GM21529 (cell line): ENCODE results near the gene PAK5.

Experiments
- ATAC-seq: cut with Tn5 transposase; IDR thresholded peaks from one replicate; pipeline ENCODE4 v1.9.1; 2021; ENCODE audit not compliant: unreplicated experiment

PAK5 gene

DNA sequence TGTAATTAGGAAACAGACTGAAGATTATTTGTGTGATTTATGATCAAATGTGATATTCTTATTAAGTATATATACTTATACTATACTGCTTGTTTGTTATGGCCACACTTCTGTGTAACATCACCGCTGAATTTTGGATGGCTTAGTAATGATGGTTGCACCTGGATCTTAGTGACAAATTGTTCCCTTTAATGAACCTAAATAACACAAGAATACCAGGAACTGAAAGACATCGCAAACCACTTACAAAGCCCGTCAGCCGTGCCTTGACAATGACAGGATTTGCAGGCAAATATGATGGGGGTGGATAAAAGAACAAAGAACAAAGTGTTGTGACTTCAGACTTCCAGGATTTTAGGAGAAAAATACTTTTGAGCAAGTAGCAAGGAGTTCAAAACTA, 257.4 kb downstream of the PAK5 start:
- no peak for ATAC-seq

DNA sequence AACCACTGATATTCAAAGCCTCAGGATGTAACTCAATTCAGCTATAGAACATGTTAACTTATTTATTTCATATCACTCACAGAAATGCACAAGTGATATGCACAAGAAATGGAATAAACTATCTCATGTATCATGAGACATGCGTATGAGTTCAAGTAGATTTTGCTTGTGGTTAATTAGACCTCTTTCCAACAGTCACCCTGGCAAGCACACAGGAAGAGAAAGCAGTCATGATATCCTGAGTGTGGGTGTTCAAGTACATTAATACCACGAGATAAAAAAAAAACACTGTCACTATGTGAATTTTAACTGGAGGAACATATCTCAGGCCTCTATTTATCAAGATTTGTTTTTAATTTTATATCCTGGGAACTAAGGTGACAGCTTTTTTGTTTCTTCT, 260.3 kb downstream of the PAK5 start:
- no peak for ATAC-seq

DNA sequence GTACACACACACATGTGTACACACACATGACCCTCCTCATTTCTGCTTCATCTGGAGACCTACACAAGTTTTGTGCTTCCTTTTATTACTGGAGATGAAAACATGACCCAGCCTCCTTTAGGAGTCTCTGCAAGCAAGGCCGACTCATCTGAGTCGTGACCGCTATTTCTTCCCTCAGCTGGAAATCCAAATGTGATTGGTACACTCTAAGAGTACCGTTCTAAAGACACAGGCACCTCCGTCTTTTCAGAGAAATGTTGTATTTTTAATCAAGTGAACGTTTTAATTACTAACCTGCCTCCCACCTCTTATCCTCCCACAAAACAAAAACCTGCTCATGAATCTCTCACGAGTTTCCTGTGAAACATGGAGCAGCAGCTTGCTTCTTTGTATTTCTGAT, 261.5 kb downstream of the PAK5 start:
- no peak for ATAC-seq

DNA sequence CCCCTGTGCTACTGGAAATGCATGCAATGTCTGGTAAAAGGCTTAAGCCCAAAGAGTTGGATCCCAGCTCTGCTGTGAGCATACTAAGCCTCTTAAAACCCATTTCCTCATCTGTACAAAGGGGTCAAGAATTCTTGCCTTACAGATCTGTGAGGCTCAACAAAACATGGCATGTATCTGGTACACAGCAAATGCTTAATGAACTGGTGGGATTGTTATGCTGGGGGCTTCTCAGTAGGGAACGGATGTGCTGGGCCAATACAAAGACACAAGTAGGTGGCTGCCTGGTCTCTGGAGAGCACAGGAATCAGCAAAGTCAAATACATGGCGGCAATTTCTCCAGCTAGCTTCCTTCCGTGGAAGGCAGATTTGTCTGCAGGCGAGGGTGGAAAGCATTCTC, 262.2 kb downstream of the PAK5 start:
- ATAC-seq: no peak

DNA sequence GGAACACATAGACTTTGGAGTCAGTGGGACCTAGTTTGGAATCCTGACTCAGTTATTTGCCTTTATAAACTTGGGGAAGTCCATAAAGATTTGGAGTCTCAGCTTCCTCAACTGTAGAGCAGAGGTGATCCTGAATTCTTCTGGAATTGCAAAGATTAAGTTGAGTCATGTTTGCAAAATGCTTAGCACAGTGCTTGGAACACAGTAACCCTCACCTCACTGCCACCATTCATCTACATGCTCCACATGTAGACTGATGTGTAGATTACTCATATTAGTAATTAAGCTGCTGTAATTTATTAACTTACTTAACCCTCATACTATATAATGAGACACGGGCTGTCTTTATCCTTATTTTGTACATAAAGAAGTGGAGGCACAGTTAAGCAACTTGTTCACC, 263.0 kb downstream of the PAK5 start:
- no peak for ATAC-seq

DNA sequence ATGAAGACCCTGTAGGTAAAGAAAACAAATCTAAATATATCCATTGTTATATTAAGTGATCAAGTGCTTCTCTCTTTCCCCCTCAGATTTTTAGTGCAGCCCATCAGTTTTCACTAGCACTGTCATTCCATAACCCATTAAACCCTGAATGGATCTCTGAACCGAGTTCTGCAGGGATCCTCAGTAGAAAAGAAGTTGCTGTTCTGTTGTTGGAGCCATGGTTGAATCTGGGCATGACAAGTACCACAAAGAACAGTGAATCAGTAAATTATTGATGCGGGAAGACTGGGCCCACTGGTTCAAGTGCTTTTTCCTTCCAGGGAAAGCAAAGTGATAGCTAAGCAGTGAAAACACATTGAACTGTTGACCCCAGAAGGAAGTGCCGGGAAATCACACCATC, 264.1 kb downstream of the PAK5 start:
- no peak for ATAC-seq

DNA sequence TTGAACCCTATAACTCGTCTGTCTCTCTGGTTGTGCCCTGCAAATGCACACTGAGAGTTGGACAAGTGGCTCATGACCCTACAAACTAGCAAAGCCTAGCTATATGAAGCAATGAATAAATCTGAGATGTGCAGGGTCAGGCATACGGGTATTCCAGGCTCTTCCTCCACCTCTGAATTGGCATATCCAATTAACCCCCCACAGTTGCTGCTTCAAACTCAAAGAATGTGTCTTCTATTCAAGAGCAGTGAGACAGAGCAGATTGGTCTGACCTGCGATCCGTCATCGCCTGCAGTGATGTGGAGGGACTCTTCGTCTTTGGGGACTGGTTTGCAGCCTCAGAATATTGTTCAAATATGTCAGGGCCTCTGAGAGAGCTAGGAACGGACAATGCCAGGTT, 264.7 kb downstream of the PAK5 start:
- no peak for ATAC-seq

DNA sequence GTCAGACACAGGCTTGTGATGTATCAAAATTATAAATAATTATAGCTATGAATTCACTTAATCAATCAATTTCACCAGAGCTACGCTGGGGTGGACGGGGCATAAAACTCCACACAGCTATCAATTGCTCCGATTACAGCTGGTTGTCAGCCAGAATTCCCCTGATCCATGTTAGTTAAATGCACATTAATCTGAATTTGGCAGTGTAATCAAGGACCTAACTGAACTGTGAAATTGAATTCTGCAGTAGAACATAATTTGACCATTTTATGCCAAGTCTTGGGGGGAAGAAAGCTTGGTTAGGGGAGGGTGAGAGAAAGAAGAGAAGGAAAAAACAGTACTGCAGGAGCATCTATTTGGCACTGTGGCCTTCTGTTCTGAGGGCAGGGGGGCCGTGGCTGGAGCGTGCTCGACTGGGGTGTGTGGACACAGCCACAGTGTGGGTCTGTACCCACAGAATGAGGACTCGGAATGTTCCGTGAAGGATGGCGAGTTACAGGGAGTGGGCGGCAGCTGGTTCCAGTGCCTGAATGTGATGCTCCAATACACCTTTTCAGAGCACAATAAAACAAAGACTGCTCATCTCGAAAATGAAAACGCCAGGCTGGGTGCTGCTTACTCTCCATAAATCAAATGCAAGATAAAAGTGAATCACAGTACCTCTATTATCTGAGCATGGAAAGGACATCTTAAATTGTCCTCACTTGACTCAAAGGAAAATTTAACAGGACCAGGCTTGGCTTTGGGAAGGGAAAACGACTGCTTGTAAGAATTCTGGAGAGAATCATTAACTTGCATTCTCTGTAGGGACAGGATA, 265.3 kb downstream of the PAK5 start:
- ATAC-seq: no peak

DNA sequence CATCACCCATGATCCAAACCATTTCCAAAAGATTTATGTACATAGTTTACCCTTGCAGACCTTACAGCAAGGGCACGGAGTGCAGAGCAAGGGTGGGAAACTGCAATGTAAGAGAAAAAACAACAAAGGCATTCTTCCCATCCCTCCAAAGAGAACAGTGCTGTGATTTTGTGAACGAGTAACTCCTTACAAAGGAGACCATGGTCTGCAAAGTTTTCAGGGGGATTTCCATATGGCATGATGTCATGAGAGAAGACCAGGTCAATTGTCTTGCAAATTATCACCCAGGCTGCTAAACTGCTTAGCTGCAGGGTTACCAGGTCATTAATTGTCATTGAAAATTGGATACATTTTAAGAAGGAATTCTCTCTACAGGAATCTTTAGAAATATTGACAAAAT, 266.2 kb downstream of the PAK5 start:
- no peak for ATAC-seq

DNA sequence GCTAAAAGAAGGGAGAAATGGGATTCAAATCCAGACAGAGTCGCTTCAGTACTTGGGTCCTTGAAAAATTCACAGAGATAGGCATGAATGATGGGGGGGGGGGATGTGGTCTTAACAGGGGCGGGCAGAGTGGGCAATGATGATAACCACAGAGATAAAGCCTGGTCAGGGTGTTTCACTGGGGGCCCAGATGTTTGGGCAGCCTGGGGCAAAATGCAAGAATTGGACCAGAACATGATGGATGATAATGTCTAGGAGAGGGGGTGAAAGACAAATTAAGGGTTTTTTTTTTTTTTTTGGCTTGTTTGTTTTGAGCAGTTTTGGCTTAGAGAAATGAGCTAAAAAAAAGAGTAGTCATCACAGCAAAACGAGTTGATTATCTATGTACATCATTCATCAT, 267.1 kb downstream of the PAK5 start:
- ATAC-seq: no peak

DNA sequence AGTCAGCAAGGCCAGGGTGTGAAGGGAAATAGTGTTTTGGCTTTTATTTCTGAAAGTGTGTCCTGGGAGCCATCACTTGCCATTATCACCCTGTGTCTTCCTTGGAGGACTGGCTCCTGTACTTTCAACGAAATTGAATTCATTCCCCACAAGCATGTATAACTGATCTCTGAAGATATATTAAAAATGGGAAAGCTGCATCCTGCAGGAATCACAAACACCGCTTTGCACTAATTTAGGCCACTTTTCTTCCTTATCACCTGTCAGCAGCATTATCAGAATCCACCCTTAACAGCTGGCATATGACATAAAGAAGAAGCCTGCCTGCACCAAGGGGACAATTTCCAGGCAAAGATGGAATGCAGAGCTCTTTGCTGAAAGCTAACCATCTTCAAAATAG, 268.3 kb downstream of the PAK5 start:
- ATAC-seq: no peak

DNA sequence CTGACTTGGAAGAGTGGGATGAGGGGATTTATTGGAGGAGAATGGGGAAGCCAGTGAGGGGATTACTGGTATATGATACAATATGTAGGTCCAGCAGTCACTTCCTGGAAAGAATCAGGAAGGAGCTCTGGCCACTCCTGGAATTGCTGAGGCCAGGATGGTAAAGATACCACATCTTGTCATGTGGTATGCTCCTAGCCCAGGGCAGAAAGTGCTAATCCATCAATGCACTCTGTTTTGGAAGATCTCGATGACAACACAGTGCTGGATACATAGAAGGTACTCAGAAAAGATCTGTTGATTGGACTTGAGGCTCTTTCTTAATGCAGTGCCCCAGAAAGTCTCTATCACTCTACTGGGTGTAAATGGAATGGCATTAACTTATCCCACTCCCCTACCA, 271.9 kb downstream of the PAK5 start:
- ATAC-seq: no peak

DNA sequence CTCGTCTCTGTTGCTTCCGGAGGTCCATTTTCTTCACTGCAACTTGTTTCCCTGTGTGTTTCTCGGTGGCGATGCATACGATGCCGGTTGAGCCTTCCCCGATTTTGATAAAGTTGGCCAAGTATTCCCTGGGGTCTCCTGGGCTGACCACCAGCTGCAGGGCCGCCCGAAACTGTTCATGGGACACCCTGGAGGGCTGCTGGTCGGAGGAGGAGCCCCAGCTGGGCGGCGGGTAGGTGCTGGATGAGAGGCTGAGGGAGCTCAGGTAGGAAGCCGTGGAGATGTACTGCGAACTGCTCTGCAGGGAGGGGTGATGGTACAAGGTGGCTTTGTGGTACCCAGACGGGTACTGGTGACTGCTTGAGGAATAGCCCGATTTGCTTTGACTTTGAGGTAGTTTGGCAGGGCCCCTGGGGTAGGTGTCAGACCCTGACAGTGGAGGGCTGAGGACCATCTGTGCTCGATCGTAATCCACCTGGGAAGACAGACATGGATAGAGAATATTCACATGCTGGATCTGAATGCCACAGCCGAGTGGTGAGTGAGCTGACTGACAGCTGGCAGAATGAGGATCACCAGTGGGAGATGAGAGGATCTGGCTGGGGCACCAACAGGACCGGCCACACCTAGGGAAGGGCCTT, 272.8 kb downstream of the PAK5 start:
- ATAC-seq: no peak

DNA sequence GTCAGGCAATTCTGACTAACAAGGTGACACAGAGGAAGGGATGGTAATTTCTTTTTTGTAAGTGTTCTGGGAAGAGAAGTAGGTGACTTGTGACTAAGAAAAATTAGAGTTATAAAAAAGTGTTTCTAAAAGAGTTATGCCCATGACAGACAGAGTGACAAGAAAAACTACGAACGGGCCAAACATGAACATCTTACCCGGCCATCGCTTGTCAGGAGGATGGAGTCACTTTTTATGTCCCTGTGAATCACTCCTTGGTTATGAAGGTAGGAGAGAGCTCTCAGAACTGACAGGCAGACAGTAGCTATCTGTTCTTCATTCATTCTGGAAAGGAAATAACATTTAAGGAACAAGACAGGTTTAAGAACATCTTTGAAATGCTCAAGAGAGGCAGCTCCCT, 281.5 kb downstream of the PAK5 start:
- no peak for ATAC-seq

DNA sequence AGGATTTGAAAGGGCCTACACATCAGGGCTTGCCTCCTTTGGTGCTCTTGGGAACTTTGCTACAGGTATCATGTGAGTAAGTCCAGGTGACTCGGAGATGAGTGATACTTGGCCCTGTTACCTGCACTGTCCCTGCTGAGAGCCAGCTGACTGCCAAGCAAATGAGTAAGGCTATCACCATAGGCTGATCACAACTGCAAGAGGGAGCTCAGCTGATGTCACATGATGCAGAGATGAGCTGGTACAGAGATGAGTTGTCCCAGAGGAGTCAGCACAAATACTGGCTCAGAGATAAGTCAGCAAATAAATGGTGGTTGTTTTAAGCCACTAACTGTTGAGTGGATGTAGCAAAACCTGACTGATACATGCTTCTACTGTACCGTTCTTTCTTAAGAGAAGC, 283.1 kb downstream of the PAK5 start:
- ATAC-seq: no peak

DNA sequence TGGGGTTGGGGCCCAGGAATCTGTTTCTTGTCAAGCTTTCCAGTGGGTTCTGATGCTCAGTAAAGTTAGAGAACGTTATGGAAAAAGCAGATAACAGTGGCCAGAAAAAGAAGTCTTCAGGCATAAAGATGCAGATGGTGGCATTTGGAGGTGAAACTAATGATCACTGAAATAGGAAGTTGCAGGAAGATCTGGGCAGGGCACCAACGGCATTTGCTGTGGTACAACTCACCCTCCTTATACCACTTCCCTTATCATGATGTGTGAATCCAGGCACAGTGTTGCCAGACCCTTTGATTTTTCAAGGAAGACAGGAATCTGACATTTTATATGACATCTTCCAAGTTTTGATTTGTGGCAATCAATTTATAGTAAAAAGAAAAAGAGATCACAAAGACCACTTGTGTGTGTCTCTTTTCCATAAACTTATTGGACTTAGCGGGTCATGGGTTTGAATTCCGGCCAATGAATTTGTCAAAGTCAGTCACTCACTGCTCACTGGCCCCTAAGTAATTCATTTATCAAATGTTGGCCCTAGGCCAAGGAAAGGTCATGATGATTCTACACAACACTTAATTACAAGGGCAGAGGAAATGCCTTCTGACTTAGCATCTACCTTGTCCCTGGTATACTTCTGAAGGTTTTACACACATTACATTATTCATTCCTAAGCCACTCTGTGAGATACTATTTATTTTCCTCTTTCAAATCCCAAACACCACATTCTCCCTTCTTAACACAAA, 286.9 kb downstream of the PAK5 start:
- ATAC-seq: no peak

DNA sequence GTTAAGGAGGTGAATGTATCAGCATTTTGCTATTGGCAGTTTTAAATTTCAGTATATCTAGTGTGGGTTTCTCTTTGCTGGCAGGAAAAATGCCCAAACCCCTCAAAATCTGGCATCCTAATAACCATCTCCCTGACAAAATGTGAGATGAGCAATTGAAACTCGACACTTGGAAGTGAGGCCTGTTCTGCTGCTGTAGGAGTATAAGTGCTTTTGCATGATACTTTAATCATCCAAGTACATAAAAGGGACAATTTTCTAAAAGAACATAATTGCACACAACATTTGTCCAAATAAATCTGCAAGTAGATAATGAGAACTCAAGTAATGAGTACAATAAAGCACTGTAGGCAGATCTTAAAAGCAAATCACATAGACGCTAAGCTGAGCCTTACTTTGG, 288.0 kb downstream of the PAK5 start:
- no peak for ATAC-seq

DNA sequence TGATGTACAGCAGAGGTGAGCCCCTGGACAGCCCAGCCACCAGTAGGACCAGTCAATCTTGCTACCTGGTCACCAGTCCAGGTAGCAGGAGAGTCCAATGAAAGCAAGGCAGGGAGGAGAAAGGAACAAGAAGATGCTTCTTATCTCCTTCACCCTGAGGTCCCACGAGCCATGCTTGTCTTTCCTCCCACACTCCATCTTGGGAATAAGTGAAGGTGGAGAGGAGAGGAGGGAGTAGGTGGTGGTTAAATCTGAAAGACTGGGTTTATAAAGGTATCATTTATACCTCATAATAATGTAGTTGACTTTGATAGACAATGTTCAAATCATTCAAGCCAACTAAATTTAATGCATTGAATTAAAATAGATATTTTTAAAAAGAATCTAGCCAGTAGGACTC, 288.6 kb downstream of the PAK5 start:
- no peak for ATAC-seq

DNA sequence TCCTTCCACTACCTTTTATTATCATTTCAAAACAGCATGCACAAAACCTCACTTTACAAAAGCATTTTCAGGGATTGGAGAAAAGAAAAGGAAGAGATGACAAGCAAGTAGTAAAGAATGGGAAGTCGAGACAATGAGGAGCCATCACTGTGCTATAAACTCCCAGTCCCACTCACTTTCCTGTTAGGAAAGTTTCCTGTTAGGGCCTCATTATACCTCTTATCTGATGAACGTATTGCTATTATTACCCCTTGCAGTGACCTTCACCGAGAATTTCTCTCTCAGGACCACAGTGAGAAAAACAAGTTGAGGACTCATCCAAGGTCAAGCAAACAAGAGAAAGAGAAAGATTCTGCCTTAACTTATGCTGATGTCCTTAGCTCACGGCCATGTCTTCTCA, 295.7 kb downstream of the PAK5 start:
- ATAC-seq: no peak

DNA sequence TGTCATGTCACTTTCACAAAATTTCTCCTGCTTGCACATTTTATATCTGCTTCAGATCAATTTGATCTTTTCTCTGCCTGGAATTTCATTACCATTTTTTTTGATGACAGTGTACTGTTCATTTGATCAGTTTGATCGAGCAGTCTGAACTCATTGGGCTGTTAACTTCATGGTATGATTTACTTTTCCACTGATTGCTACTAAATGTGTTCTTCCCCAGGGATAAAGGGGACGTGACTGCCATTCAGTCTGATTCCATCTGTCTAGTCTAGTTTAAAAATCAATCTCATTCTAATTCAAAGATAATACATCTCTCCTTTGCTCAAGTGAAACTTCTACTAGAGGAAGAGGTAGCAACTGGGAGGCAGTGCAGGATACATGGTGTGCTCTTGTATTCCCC, 303.4 kb downstream of the PAK5 start:
- no peak for ATAC-seq

DNA sequence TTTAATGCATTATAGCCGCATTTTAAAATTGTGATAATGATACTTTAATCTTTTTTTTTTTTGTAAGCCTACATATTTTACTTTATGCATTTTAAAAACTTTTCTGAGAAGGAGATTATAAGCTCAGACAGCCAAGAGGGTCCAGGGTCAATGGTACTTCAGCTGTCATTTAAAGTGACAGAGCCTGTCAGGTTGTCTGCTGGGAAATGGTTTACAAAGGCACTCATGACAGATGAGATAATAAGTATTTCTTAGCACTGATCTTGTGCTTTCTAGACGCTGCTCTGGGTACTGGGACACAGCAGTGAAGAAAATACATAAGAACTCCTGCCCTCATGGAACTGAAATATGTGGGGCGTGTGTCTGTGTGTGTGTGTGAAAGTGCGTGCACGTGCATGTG, 304.9 kb downstream of the PAK5 start:
- ATAC-seq: no peak
